Stomach (tissue), 9 donors: Measurements from ENCODE around the gene NEU2. TPM values are rescaled to one million over a fixed set of nuclear protein-coding genes. Genes with fewer than 3 reads are reported as not detected.

Source experiments
- DNase-seq, 2 donors: peaks; one replicate each; pipeline versions ENCODE4 v3.0.0 to v3.0.0-alpha.2; 2013 to 2019
- H3K27ac ChIP-seq, 5 donors: fragments of 200-600 bp in 4 of 5; sonication (generic) in 4 of 5; one replicate each; pipeline ENCODE4 v1.5.1; 2013 to 2019; ENCODE audit warnings: mild to moderate bottlenecking in 1 of 5, moderate library complexity in 1 of 5
- H3K27me3 ChIP-seq, 3 donors: fragments of 200-600 bp; sonication (generic); one replicate each; pipeline ENCODE4 v1.5.1; 2017 to 2019; ENCODE audit warnings: mixed run types in 1 of 3
- H3K36me3 ChIP-seq, 4 donors: fragments of 200-600 bp; sonication (generic); 1 replicate in 3 of 4; 2 replicates in 1 of 4; pipeline ENCODE4 v1.5.1; 2016 to 2019
- H3K4me1 ChIP-seq, 4 donors: fragments of 200-600 bp; sonication (generic); one replicate each; pipeline ENCODE4 v1.5.1; 2016 to 2019
- H3K4me3 ChIP-seq, 4 donors: fragments of 200-600 bp; sonication (generic) in 3 of 4; one replicate each; pipeline ENCODE4 v1.5.1; 2016 to 2019; ENCODE audit warnings: mild to moderate bottlenecking in 1 of 4
- H3K9me3 ChIP-seq, 4 donors: fragments of 200-600 bp; sonication (generic); one replicate each; pipeline ENCODE4 v1.5.1; 2016 to 2019
- EP300 ChIP-seq: sonication (generic); formaldehyde crosslinking; IDR thresholded peaks from one replicate; pipeline ENCODE4 v1.6.1; 2017; ENCODE audit warnings: antibody characterized with exemption
- POLR2A ChIP-seq, 4 donors: fragments of 450-650 bp; IDR thresholded peaks; one replicate each; pipeline ENCODE4 v1.6.1; 2016; ENCODE audit warnings: antibody characterized with exemption in 4 of 4, control low read depth in 2 of 4, mild to moderate bottlenecking in 1 of 4, moderate library complexity in 1 of 4
- POLR2AphosphoS5 ChIP-seq, 3 donors: sonication (generic); formaldehyde crosslinking; IDR thresholded peaks; one replicate each; pipeline ENCODE4 v1.6.1; 2016; ENCODE audit warnings: antibody characterized with exemption in 3 of 3
- WGBS, 5 donors: extraction: QIAGEN DNeasy Blood & Tissue Kit in 3 of 5; methylation state at CpG; one replicate each; pipeline versions ENCODE4 v1.1.5 to v1.1.7; 2013 to 2018; 5-methylcytosine and 5-hydroxymethylcytosine counted together
- intact Hi-C: fragments of 100-400 bp; cut with DNase I; formaldehyde crosslinking; loops from one replicate; pipeline ENCODE4 v1.15.1; 2023; ENCODE audit warnings: low total_unique reads
- polyA plus RNA-seq, 3 donors: library from polyadenylated mRNA; stranded (reverse); fragments of 200-250 nt; gene quantifications; one replicate each; pipeline ENCODE4 v1.2.3, GENCODE V29; 2013
- total RNA-seq, 5 donors: library from RNA; depleted of rRNA; stranded (reverse); fragments of >200 nt; gene quantifications; one replicate each; pipeline versions ENCODE4 v1.1.0 to v1.2.3, GENCODE V29; 2014 to 2016
- TF ChIP-seq, protein P1 (sequence below), 7 experiments: fragments of 450-650 bp in 4 of 7; fragments of 200-600 bp in 3 of 7; sonication (generic) in 3 of 7; IDR thresholded peaks; one replicate each; pipeline ENCODE4 v1.5.1; 2016 to 2019; ENCODE audit warnings: antibody characterized with exemption in 7 of 7, control low read depth in 2 of 7, mild to moderate bottlenecking in 1 of 7
- donor health status: healthy with polysubstance abuse.
- donor health status: Bipolar disorder and iron deficiency.
- donor health status: healthy.

Gene NEU2
- total and polyA plus RNA-seq, 8 donors: not detected

GRCh38 chr2:233003658-233004555 lies 28.6 kb upstream of the NEU2 start:
- Histone ChIP-seq H3K36me3 (no peaks in the 10 kb centered on the region), H3K4me3 (no peak overlapping the region), H3K9me3 (no peaks in the 10 kb centered on the region), H3K27ac (no peak overlapping the region), H3K4me1 (no peaks in the 10 kb centered on the region), H3K27me3 (no peaks in the 10 kb centered on the region)
- no peak for TF ChIP-seq POLR2AphosphoS5 (IDR thresholded peaks at IDR 0.05)
- no peak for TF ChIP-seq EP300
- TF ChIP-seq POLR2A (IDR thresholded peaks at IDR 0.05): no peak
- TF ChIP-seq, protein P1, sequence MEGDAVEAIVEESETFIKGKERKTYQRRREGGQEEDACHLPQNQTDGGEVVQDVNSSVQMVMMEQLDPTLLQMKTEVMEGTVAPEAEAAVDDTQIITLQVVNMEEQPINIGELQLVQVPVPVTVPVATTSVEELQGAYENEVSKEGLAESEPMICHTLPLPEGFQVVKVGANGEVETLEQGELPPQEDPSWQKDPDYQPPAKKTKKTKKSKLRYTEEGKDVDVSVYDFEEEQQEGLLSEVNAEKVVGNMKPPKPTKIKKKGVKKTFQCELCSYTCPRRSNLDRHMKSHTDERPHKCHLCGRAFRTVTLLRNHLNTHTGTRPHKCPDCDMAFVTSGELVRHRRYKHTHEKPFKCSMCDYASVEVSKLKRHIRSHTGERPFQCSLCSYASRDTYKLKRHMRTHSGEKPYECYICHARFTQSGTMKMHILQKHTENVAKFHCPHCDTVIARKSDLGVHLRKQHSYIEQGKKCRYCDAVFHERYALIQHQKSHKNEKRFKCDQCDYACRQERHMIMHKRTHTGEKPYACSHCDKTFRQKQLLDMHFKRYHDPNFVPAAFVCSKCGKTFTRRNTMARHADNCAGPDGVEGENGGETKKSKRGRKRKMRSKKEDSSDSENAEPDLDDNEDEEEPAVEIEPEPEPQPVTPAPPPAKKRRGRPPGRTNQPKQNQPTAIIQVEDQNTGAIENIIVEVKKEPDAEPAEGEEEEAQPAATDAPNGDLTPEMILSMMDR (IDR thresholded peaks at IDR 0.05): no peak
- no peak for DNase-seq
- WGBS, 5 donors: 76 to 90% (median 83%) methylated on average over 8 to 9 of the region's 9 CpGs
- intact Hi-C loops: no loop called here

GRCh38 chr2:233005096-233005495 lies 27.4 kb upstream of the NEU2 start:
- Histone ChIP-seq H3K4me3 (no peak overlapping the region), H3K4me1 (no peaks in the 10 kb centered on the region), H3K36me3 (no peaks in the 10 kb centered on the region), H3K9me3 (no peaks in the 10 kb centered on the region), H3K27ac (no peak overlapping the region), H3K27me3 (no peaks in the 10 kb centered on the region)
- 86 to 96% (median 92%) methylated on average over 4 to 6 of the region's 6 CpGs for WGBS, 5 donors
- DNase-seq: no peak
- TF ChIP-seq EP300 (no peak), POLR2A (IDR thresholded peaks at IDR 0.05) (no peak), POLR2AphosphoS5 (IDR thresholded peaks at IDR 0.05) (no peak)
- TF ChIP-seq, protein P1 (IDR thresholded peaks at IDR 0.05): no peak
- intact Hi-C loops: no loop called here

- no peak overlapping the region for H3K4me3 ChIP-seq
- no peak for TF ChIP-seq POLR2AphosphoS5 (IDR thresholded peaks at IDR 0.05)
- TF ChIP-seq, protein P1 (IDR thresholded peaks at IDR 0.05): no peak
- no peak for TF ChIP-seq EP300
- TF ChIP-seq POLR2A (IDR thresholded peaks at IDR 0.05): no peak
- no peaks in the 10 kb centered on the region for H3K27me3 ChIP-seq
- DNase-seq: no peak
- no peaks in the 10 kb centered on the region for H3K36me3 ChIP-seq
- H3K27ac ChIP-seq: no peak overlapping the region
- no peaks in the 10 kb centered on the region for H3K9me3 ChIP-seq
- 92 to 99% (median 95%) methylated on average over 6 of the region's 6 CpGs for WGBS, 5 donors
- H3K4me1 ChIP-seq: peaks cover 0 to 12% (median 5%) of the 10 kb centered on the region in 4 donors
- intact Hi-C loops: no loop called here
Measured at GRCh38 chr2:233006648-233007047, 25.8 kb upstream of the NEU2 start.

GRCh38 chr2:233007270-233007669 lies 25.2 kb upstream of the NEU2 start:
- H3K36me3 ChIP-seq: no peaks in the 10 kb centered on the region
- no peak for TF ChIP-seq POLR2A (IDR thresholded peaks at IDR 0.05)
- no peak for TF ChIP-seq POLR2AphosphoS5 (IDR thresholded peaks at IDR 0.05)
- no peak for TF ChIP-seq EP300
- TF ChIP-seq, protein P1 (IDR thresholded peaks at IDR 0.05): no peak
- H3K4me1 ChIP-seq: peaks cover 0 to 18% (median 8%) of the 10 kb centered on the region in 4 donors
- no peaks in the 10 kb centered on the region for H3K9me3 ChIP-seq
- intact Hi-C loops: no loop called here
- 81 to 94% (median 90%) methylated on average over 7 of the region's 7 CpGs for WGBS, 5 donors
- H3K4me3 ChIP-seq: no peak overlapping the region
- DNase-seq: no peak
- H3K27me3 ChIP-seq: no peaks in the 10 kb centered on the region
- H3K27ac ChIP-seq: no peak overlapping the region
